ENCODE measurements around the gene NDC1.
"Not testable (repeated sequence)": the region's sequence is repeated elsewhere in the genome, so short reads cannot be mapped to it uniquely, and the experiment has no call there.

NDC1 gene

GRCh38 chr1:53822931-53823330 is 15.2 kb downstream of the NDC1 start:
- no peak overlapping the region for H3K4me3 ChIP-seq (ENCODE audit: low read depth, low read length)
- TF ChIP-seq CTCF (IDR thresholded peaks at IDR 0.05; ENCODE audit: low read depth, low read length) = no peak

- TF ChIP-seq CTCF (IDR thresholded peaks at IDR 0.05; ENCODE audit: low read depth, low read length) = no peak
- H3K4me3 ChIP-seq (ENCODE audit: low read depth, low read length) = no peak overlapping the region
These were observed 16.7 kb downstream of the NDC1 start for GRCh38 chr1:53821380-53821779.

GRCh38 chr1:53819387-53819786 is 18.7 kb downstream of the NDC1 start:
- no peak for TF ChIP-seq CTCF (IDR thresholded peaks at IDR 0.05; ENCODE audit: low read depth, low read length)
- no peak overlapping the region for H3K4me3 ChIP-seq (ENCODE audit: low read depth, low read length)

GRCh38 chr1:53816584-53816983 is 21.5 kb downstream of the NDC1 start:
- H3K4me3 ChIP-seq (ENCODE audit: low read depth, low read length) = not testable (repeated sequence)

GRCh38 chr1:53815484-53815883 is 22.6 kb downstream of the NDC1 start:
- not testable (repeated sequence) for H3K4me3 ChIP-seq (ENCODE audit: low read depth, low read length)

GRCh38 chr1:53811414-53811851 is 26.7 kb downstream of the NDC1 start:
- TF ChIP-seq CTCF (IDR thresholded peaks at IDR 0.05; ENCODE audit: low read depth, low read length) = no peak
- H3K4me3 ChIP-seq (ENCODE audit: low read depth, low read length) = no peak overlapping the region

- TF ChIP-seq CTCF (IDR thresholded peaks at IDR 0.05; ENCODE audit: low read depth, low read length) = no peak
- no peak overlapping the region for H3K4me3 ChIP-seq (ENCODE audit: low read depth, low read length)
These were observed 27.6 kb downstream of the NDC1 start for GRCh38 chr1:53810497-53810896.

- TF ChIP-seq CTCF (IDR thresholded peaks at IDR 0.05; ENCODE audit: low read depth, low read length) = no peak
- H3K4me3 ChIP-seq (ENCODE audit: low read depth, low read length) = no peak overlapping the region
These were observed 28.1 kb downstream of the NDC1 start for GRCh38 chr1:53810007-53810406.
